HL-60 (cell line): ENCODE data around the gene FNDC10.

Experiments
- CTCF ChIP-seq: IDR thresholded peaks from one replicate; pipeline ENCODE4 v1.5.1; 2011; ENCODE audit warnings: low read length, control low read depth, inconsistent platforms; ENCODE audit not compliant: insufficient read depth
- GABPA ChIP-seq: IDR thresholded peaks from 2 replicates; pipeline ENCODE4 v1.6.1; 2012; ENCODE audit warnings: low read depth
- POLR2AphosphoS5 ChIP-seq: IDR thresholded peaks from 2 replicates; pipeline ENCODE4 v1.6.1; 2012; ENCODE audit warnings: low read depth
- REST ChIP-seq: IDR thresholded peaks from 2 replicates; pipeline ENCODE4 v1.6.1; 2012; ENCODE audit warnings: low read depth; ENCODE audit not compliant: insufficient replicate concordance
- SPI1 ChIP-seq: IDR thresholded peaks from 2 replicates; pipeline ENCODE4 v1.6.1; 2012; ENCODE audit warnings: low read depth, mild to moderate bottlenecking, borderline replicate concordance

GRCh38 chr1:1627261-1627828 is 27.4 kb upstream of the FNDC10 start:
- TF ChIP-seq CTCF: no peak
- TF ChIP-seq POLR2AphosphoS5: no peak
- no peak for TF ChIP-seq REST
- peak; percentile 18; the same call in 1 of the 2 replicates for TF ChIP-seq SPI1
- no peak for TF ChIP-seq GABPA
